Gastrocnemius medialis (tissue), 4 donors: ENCODE measurements around the gene CYB561D1. TPM values are rescaled to one million over a fixed set of nuclear protein-coding genes. Genes with fewer than 3 reads are reported as not detected.

Experiments
- ATAC-seq, 2 donors: fragments of 150-250 bp; one replicate each; pipeline ENCODE4 v1.9.1; 2016
- DNase-seq, 2 donors: peaks; one replicate each; pipeline ENCODE4 v3.0.0-alpha.2; 2019
- H3K27ac ChIP-seq, 4 donors: fragments of 200-600 bp; sonication (generic); 1 replicate in 1 of 4; 2 replicates in 3 of 4; pipeline ENCODE4 v1.5.1; 2016 to 2018; ENCODE audit warnings: mild to moderate bottlenecking in 2 of 4, moderate library complexity in 1 of 4
- H3K27me3 ChIP-seq, 3 donors: fragments of 200-600 bp; sonication (generic) in 2 of 3; 1 replicate in 1 of 3; 2 replicates in 2 of 3; pipeline versions ENCODE4 v1.5.1 to v1.6.0; 2016 to 2019; ENCODE audit warnings: mild to moderate bottlenecking in 1 of 3, moderate library complexity in 1 of 3
- H3K36me3 ChIP-seq, 2 donors: fragments of 200-600 bp; sonication (generic) in 1 of 2; one replicate each; pipeline ENCODE4 v1.5.1; 2017 to 2018
- H3K4me1 ChIP-seq, 2 donors: fragments of 200-600 bp; sonication (generic) in 1 of 2; one replicate each; pipeline ENCODE4 v1.5.1; 2016 to 2017; ENCODE audit warnings: mild to moderate bottlenecking in 2 of 2
- H3K4me3 ChIP-seq, 4 donors: fragments of 200-600 bp; sonication (generic) in 3 of 4; 1 replicate in 1 of 4; 2 replicates in 3 of 4; pipeline ENCODE4 v1.5.1; 2016 to 2019; ENCODE audit warnings: mild to moderate bottlenecking in 2 of 4
- H3K9me3 ChIP-seq, 3 donors: fragments of 200-600 bp; sonication (generic) in 2 of 3; 1 replicate in 1 of 3; 2 replicates in 2 of 3; pipeline ENCODE4 v1.5.1; 2016 to 2019
- POLR2A ChIP-seq, 2 donors: fragments of 450-650 bp; IDR thresholded peaks; one replicate each; pipeline ENCODE4 v1.6.1; 2017; ENCODE audit warnings: antibody characterized with exemption in 2 of 2, mild to moderate bottlenecking in 2 of 2, moderate library complexity in 2 of 2
- in situ Hi-C, 4 donors: fragments of 200-750 bp; cut with MboI; loops; one replicate each; pipeline versions ENCODE4 v1.15.0 to v1.8.0; 2017; ENCODE audit warnings: low sequenced_read_pairs in 4 of 4
- intact Hi-C: fragments of 100-400 bp; cut with DNase I; formaldehyde crosslinking; loops from one replicate; pipeline ENCODE4 v1.15.1; 2023; ENCODE audit warnings: low total_unique reads
- total RNA-seq, 4 donors: library from RNA; depleted of rRNA; stranded (reverse); fragments of >200 nt; gene quantifications; one replicate each; pipeline versions ENCODE4 v1.1.0 to v1.2.3, GENCODE V29; 2016
- TF ChIP-seq, protein P1 (sequence below), 5 experiments: fragments of 450-650 bp in 3 of 5; fragments of 200-600 bp in 2 of 5; sonication (generic) in 2 of 5; IDR thresholded peaks in 4 of 5; conservative IDR thresholded peaks in 1 of 5; 1 replicate in 4 of 5; 2 replicates in 1 of 5; pipeline ENCODE4 v1.5.1; 2016 to 2019; ENCODE audit warnings: antibody characterized with exemption in 5 of 5, mild to moderate bottlenecking in 3 of 5, moderate library complexity in 3 of 5

Gene CYB561D1
- total RNA-seq, 4 donors from 2014 or later: 3.1 to 8.0 (median 3.9) TPM

DNA sequence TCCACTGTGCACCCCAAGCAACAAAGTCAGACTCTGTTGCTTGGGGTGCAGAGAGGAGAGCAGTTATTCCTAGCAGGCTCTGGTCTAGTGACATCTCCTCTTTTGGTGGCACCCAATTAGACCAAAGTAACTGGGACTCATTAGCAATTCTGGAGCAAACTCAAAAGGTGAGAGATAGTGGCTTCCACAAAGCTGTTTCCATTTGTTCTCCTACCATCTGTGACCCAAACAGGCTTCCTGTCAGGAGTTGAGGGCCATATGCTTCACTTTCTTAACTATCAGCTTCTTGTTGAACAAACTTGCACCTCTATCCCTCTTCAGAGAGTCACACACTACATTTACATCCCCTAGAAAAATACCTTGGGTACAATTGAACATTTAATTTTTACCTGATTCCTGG lies 11.7 kb upstream of the CYB561D1 start:
- Histone ChIP-seq H3K4me1 (peaks cover 47 to 54% of the 10 kb centered on the region in 2 donors), H3K4me3 (no peak overlapping the region), H3K27ac (peak overlapping the region; percentile 74 to 100 (median 97)), H3K9me3 (no peaks in the 10 kb centered on the region), H3K27me3 (no peaks in the 10 kb centered on the region), H3K36me3 (peaks cover 0 to 25% of the 10 kb centered on the region in 2 donors)
- in situ Hi-C loops (no loop called here), intact Hi-C loops (no loop called here)
- no peak for DNase-seq
- TF ChIP-seq, protein P1, sequence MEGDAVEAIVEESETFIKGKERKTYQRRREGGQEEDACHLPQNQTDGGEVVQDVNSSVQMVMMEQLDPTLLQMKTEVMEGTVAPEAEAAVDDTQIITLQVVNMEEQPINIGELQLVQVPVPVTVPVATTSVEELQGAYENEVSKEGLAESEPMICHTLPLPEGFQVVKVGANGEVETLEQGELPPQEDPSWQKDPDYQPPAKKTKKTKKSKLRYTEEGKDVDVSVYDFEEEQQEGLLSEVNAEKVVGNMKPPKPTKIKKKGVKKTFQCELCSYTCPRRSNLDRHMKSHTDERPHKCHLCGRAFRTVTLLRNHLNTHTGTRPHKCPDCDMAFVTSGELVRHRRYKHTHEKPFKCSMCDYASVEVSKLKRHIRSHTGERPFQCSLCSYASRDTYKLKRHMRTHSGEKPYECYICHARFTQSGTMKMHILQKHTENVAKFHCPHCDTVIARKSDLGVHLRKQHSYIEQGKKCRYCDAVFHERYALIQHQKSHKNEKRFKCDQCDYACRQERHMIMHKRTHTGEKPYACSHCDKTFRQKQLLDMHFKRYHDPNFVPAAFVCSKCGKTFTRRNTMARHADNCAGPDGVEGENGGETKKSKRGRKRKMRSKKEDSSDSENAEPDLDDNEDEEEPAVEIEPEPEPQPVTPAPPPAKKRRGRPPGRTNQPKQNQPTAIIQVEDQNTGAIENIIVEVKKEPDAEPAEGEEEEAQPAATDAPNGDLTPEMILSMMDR (IDR thresholded peaks at IDR 0.05 in 4 of 5, conservative IDR thresholded peaks at IDR 0.05 in 1 of 5): no peak
- TF ChIP-seq POLR2A (IDR thresholded peaks at IDR 0.05): no peak
- ATAC-seq: no peak

- peaks cover 47 to 54% of the 10 kb centered on the region in 2 donors for H3K4me1 ChIP-seq
- H3K4me3 ChIP-seq: peak overlapping the region; percentile 53 to 79 (median 62)
- DNase-seq (peak; percentile 34 to 67), ATAC-seq (peak; percentile 42 to 45)
- H3K36me3 ChIP-seq: peaks cover 0 to 22% of the 10 kb centered on the region in 2 donors
- no peaks in the 10 kb centered on the region for H3K27me3 ChIP-seq
- in situ Hi-C loops (no loop called here), intact Hi-C loops (no loop called here)
- no peak for TF ChIP-seq POLR2A (IDR thresholded peaks at IDR 0.05)
- TF ChIP-seq, protein P1 (IDR thresholded peaks at IDR 0.05 in 4 of 5, conservative IDR thresholded peaks at IDR 0.05 in 1 of 5): no peak
- no peaks in the 10 kb centered on the region for H3K9me3 ChIP-seq
- peak overlapping the region; percentile 74 to 100 (median 97) for H3K27ac ChIP-seq
These were observed 10.9 kb upstream of the CYB561D1 start for GRCh38 chr1:109482791-109483671.

- TF ChIP-seq, protein P1 (IDR thresholded peaks at IDR 0.05 in 4 of 5, conservative IDR thresholded peaks at IDR 0.05 in 1 of 5): peak in 1 of 5 experiments; percentile 34
- TF ChIP-seq POLR2A (IDR thresholded peaks at IDR 0.05): peak; percentile 58 to 60
- peak; percentile 84 to 89 for ATAC-seq
- peak; percentile 84 to 91 for DNase-seq
- H3K4me3 ChIP-seq: peak within 1 kb of the TSS; percentile 73 to 79 (median 74)
- H3K27me3 ChIP-seq: no peaks in the 10 kb centered on the region
- H3K36me3 ChIP-seq: peaks cover 0 to 26% of the 10 kb centered on the region in 2 donors
- no peaks in the 10 kb centered on the region for H3K9me3 ChIP-seq
- H3K4me1 ChIP-seq: peaks cover 46 to 47% of the 10 kb centered on the region in 2 donors
- H3K27ac ChIP-seq: peak within 1 kb of the TSS; percentile 90 to 100 (median 97)
- intact Hi-C loops (loop anchor here (1.0 to 2.0 kb wide), 2 partner anchors 25 to 235 kb away; partner anchors contain the start of genes AMIGO1 and CELSR2), in situ Hi-C loops (no loop called here)
These were observed 10.0 kb upstream of the CYB561D1 start, which contains the start of gene ATXN7L2 for GRCh38 chr1:109483672-109484518. TSS of gene ATXN7L2 (plus strand) at chr1:109483905. CDS start at chr1:109483954, 49 bp downstream.

GRCh38 chr1:109484519-109484975 lies 9.3 kb upstream of the CYB561D1 start:
- TF ChIP-seq POLR2A (IDR thresholded peaks at IDR 0.05): no peak
- TF ChIP-seq, protein P1 (IDR thresholded peaks at IDR 0.05 in 4 of 5, conservative IDR thresholded peaks at IDR 0.05 in 1 of 5): no peak
- Histone ChIP-seq H3K4me3 (peak overlapping the region; percentile 73 to 79 (median 74)), H3K27ac (peak overlapping the region; percentile 90 to 99 (median 96)), H3K27me3 (no peaks in the 10 kb centered on the region), H3K9me3 (no peaks in the 10 kb centered on the region), H3K36me3 (peaks cover 0 to 26% of the 10 kb centered on the region in 2 donors), H3K4me1 (peaks cover 43 to 47% of the 10 kb centered on the region in 2 donors)
- in situ Hi-C loops: no loop called here
- DNase-seq (no peak), ATAC-seq (no peak)
- intact Hi-C loops: loop anchor here (1.0 to 2.0 kb wide), 2 partner anchors 24 to 235 kb away; partner anchors contain the start of genes AMIGO1 and CELSR2
